Measurements from ENCODE around the gene STK16. TPM values are rescaled to one million over a fixed set of nuclear protein-coding genes. Genes with fewer than 3 reads are reported as not detected.
"Not testable (repeated sequence)": the region's sequence is repeated elsewhere in the genome, so short reads cannot be mapped to it uniquely, and the experiment has no call there.

STK16 gene, protein sequence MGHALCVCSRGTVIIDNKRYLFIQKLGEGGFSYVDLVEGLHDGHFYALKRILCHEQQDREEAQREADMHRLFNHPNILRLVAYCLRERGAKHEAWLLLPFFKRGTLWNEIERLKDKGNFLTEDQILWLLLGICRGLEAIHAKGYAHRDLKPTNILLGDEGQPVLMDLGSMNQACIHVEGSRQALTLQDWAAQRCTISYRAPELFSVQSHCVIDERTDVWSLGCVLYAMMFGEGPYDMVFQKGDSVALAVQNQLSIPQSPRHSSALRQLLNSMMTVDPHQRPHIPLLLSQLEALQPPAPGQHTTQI
- total RNA-seq (ENCODE audit: low replicate concordance): 34.2 and 37.5 TPM in 2 replicates
- long read RNA-seq, partial matches to known transcripts: 0 of 7 reads
- long read RNA-seq, other reads (novel, unspliced or antisense): 2 of 7 reads

DNA sequence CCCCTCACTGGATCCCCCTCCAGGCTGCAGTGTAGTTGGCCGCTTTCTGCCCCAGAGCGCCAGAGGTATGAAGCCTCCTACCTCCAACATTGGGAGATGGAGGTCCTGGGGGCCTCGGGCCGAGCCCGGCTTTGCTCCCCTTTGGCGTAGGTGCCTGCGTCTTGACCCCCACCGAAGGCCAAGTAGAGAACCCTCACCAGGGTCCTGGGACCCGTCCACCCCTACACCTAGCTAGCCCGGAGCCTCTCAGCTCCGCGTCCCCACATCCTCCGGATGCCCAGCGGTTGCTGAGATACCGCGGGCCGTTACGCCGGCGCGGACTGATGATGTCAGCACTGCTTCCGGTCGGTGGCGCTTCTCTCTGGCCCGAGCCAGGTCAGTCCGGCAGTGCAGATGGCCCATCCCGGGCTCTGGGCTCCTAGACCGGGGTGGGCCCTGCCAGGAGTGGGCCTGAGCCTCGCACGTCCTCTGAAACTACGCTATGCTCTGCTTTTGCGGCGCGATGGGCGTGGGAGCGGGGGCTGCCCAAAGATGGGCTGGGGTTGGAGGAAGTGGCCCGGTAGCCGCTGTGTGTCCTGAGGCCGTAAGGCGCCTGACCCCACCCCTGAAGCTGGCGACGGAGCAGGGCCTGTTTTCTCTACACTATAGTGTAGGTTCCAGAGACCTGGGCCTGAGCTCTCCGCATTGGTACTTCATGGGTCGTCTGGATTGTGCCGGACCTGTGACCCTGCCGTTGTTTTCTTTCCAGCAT is at the start of gene STK16, which contains the start of gene GLB1L:
TSS of gene STK16 (plus strand) at position 332 of the 751 bp plus-strand sequence. CDS start 521 bp downstream, outside the sequence.
TSS of gene GLB1L (minus strand) at position 297 of the 751 bp plus-strand sequence. CDS start 1,871 bp downstream, outside the sequence.
- Mint-ChIP-seq H3K4me3 (peak within 1 kb of the TSS; percentile 95), H3K27me3 (no peaks in the 10 kb centered on the region), H3K9me3 (no peaks in the 10 kb centered on the region), H3K4me1 (ENCODE audit: unreplicated experiment) (peaks cover 14% of the 10 kb centered on the region), H3K36me3 (no peaks in the 10 kb centered on the region), H3K27ac (peak within 1 kb of the TSS; percentile 93)
- DNase-seq (ENCODE audit: extremely low spot score, unreplicated experiment): peak; percentile 95
- TF ChIP-seq, protein P1, sequence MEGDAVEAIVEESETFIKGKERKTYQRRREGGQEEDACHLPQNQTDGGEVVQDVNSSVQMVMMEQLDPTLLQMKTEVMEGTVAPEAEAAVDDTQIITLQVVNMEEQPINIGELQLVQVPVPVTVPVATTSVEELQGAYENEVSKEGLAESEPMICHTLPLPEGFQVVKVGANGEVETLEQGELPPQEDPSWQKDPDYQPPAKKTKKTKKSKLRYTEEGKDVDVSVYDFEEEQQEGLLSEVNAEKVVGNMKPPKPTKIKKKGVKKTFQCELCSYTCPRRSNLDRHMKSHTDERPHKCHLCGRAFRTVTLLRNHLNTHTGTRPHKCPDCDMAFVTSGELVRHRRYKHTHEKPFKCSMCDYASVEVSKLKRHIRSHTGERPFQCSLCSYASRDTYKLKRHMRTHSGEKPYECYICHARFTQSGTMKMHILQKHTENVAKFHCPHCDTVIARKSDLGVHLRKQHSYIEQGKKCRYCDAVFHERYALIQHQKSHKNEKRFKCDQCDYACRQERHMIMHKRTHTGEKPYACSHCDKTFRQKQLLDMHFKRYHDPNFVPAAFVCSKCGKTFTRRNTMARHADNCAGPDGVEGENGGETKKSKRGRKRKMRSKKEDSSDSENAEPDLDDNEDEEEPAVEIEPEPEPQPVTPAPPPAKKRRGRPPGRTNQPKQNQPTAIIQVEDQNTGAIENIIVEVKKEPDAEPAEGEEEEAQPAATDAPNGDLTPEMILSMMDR (conservative IDR thresholded peaks at IDR 0.05): no peak

DNA sequence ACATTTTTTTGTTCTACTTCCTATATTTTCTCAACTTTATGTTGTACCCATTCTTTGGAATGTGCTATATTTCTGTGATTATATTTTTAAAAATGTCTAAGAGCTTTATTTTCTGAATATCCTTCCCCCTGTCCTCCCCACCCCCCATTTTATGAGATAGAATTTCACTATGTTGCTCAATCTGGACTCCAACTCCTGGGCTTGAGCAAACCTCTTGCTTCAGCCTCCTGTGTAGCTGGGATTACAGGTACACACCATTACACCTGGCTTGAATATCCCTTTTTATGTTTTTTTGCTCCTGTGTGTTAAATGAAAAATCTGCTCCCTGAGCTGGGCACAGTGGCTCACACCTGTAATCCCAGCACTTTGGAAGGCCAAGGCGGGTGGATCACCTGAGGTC is 47.9 kb upstream of the STK16 start:
- no peaks in the 10 kb centered on the region for H3K9me3 Mint-ChIP-seq
- no peaks in the 10 kb centered on the region for H3K4me1 Mint-ChIP-seq (ENCODE audit: unreplicated experiment)
- TF ChIP-seq, protein P1 (conservative IDR thresholded peaks at IDR 0.05): no peak
- no peak for DNase-seq (ENCODE audit: extremely low spot score, unreplicated experiment)
- no peak overlapping the region for H3K27ac Mint-ChIP-seq
- H3K4me3 Mint-ChIP-seq: no peak overlapping the region
- peaks cover 14% of the 10 kb centered on the region for H3K27me3 Mint-ChIP-seq
- H3K36me3 Mint-ChIP-seq: no peaks in the 10 kb centered on the region

DNA sequence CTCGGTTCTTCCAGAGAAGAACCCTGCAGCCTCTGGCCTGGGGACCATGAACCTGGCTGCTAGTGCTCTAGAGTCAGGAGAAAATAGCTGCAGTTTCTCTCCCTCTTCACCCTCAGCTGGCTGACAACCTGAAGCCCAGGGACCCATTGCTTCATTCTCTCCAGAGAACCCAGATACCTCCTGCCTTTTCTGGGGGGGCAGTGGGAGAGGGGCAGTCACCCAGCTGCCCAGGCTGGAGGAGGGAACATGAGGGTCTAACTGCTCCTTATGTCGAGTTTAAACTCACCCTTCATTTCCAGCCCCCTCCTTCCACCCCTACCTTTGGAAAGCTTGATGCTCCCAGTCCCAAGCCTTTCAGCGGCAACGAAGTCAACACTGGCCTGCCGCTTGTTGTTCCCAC is 46.3 kb upstream of the STK16 start:
- TF ChIP-seq, protein P1 (conservative IDR thresholded peaks at IDR 0.05): no peak
- H3K36me3 Mint-ChIP-seq: no peaks in the 10 kb centered on the region

DNA sequence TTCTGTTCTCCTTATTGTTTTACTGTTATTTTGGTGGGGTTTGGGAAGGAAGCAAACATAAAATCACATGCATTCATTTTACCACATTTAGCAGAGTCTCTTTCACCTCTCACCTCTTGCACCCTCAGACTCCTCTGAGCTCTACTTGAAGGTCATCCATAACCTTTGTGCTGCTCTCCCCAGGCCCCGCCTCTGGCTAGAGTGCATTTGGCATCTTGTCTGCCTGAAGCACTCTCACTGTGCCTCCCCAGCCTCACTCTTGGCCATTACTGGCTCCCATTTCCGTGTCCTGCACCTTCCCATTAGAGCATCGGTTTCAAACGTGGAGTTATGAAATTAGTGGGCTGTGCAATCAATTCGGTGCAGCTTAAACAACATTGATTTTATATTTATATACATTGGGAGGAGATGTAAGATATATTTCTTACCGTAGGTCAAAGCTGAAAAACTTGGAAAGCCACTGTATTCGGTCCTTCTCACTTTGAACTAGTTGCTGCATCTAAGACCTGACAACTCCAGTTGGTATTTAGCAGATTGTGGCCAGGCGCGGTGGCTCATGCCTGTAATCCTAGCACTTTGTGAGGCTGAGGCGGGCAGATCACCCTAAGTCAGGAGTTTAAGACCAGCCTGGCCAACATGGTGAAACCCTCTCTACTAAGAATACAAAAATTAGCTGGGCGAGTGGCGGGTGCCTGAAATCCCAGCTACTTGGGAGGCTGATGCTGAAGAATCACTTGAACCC is 45.6 kb upstream of the STK16 start:
- no peaks in the 10 kb centered on the region for H3K36me3 Mint-ChIP-seq
- H3K27ac Mint-ChIP-seq: no peak overlapping the region
- TF ChIP-seq, protein P1 (conservative IDR thresholded peaks at IDR 0.05): no peak
- peaks cover 18% of the 10 kb centered on the region for H3K27me3 Mint-ChIP-seq
- H3K4me1 Mint-ChIP-seq (ENCODE audit: unreplicated experiment): no peaks in the 10 kb centered on the region
- no peak for DNase-seq (ENCODE audit: extremely low spot score, unreplicated experiment)
- no peaks in the 10 kb centered on the region for H3K9me3 Mint-ChIP-seq
- H3K4me3 Mint-ChIP-seq: no peak overlapping the region

More for the DNA sequence above, 46.3 kb upstream of the STK16 start:
- no peaks in the 10 kb centered on the region for H3K9me3 Mint-ChIP-seq
- no peaks in the 10 kb centered on the region for H3K4me1 Mint-ChIP-seq (ENCODE audit: unreplicated experiment)
- peaks cover 18% of the 10 kb centered on the region for H3K27me3 Mint-ChIP-seq
- no peak for DNase-seq (ENCODE audit: extremely low spot score, unreplicated experiment)
- no peak overlapping the region for H3K4me3 Mint-ChIP-seq
- H3K27ac Mint-ChIP-seq: no peak overlapping the region

DNA sequence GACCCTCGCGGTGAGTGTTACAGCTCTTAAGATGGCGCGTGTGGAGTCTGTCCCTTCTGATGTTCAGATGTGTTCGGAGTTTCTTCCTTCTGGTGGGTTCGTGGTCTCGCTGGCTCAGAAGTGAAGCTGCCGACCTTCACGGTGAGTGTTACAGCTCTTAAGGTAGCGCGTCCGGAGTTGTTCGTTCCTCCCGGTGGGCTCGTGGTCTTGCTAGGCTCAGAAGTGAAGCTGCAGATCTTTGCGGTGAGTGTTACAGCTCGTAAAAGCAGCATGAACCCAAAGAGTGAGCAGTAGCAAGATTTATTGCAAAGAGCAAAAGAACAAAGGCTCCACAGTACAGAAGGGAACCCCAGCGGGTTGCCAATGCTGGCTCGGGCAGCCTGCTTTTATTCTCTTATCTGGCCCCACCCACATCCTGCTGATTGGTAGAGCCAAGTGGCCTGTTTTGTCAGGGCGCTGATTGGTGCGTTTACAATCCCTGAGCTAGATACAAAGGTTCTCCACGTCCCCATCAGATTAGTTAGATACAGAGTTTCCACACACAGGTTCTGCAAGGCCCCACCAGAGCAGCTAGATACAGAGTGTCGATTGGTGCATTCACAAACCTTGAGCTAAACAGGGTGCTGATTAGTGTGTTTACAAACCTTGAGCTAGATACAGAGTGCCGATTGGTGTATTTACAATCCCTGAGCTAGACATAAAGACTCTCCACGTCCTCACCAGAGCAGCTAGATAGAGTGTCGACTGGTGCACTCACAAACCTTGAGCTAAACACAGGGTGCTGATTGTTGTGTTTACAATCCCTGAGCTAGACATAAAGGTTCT is 44.6 kb upstream of the STK16 start:
- not testable (repeated sequence) for H3K4me3 Mint-ChIP-seq; H3K4me1 Mint-ChIP-seq (ENCODE audit: unreplicated experiment); DNase-seq (ENCODE audit: extremely low spot score, unreplicated experiment); H3K36me3 Mint-ChIP-seq; H3K9me3 Mint-ChIP-seq; H3K27ac Mint-ChIP-seq
- H3K27me3 Mint-ChIP-seq: peaks cover 13% of the 10 kb centered on the region

DNA sequence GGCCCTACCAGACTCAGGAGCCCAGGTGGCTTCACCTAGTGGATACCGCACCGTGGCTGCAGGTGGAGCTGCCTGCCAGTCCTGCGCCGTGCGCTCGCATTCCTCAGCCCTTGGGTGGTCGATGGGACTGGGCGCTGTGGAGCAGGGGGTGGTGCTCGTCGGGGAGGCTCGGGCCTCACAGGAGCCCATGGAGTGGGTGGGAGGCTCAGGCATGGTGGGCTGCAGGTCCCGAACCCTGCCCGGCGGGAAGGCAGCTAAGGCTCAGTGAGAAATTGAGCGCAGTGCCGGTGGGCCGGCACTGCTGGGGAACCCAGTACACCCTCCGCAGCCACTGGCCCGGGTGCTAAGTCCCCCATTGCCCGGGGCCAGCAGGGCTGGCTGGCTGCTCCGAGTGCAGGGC is 43.9 kb upstream of the STK16 start:
- H3K27ac Mint-ChIP-seq; H3K4me3 Mint-ChIP-seq; H3K36me3 Mint-ChIP-seq; DNase-seq (ENCODE audit: extremely low spot score, unreplicated experiment); H3K9me3 Mint-ChIP-seq; H3K4me1 Mint-ChIP-seq (ENCODE audit: unreplicated experiment): not testable (repeated sequence)
- H3K27me3 Mint-ChIP-seq: peaks cover 16% of the 10 kb centered on the region
